WERI-Rb-1 (cell line): ENCODE measurements around the gene MED25.

Source experiments
- DNase-seq: peaks from one replicate; pipeline ENCODE4 v3.0.0-alpha.2; 2020
- H3K27ac ChIP-seq: fragments of 250-450 bp; sonication (Bioruptor Pico); 2 replicates; pipeline ENCODE4 v1.5.1; 2020; ENCODE audit warnings: mild to moderate bottlenecking, moderate library complexity
- H3K27me3 ChIP-seq: fragments of 250-450 bp; sonication (Bioruptor Pico); 2 replicates; pipeline ENCODE4 v1.5.1; 2021; ENCODE audit warnings: mild to moderate bottlenecking, low read depth, moderate library complexity; ENCODE audit not compliant: insufficient read depth, severe bottlenecking
- H3K36me3 ChIP-seq: fragments of 250-450 bp; sonication (Bioruptor Pico); 2 replicates; pipeline ENCODE4 v1.5.1; 2020; ENCODE audit warnings: mild to moderate bottlenecking, moderate library complexity
- H3K4me3 ChIP-seq: 2 replicates; pipeline ENCODE4 v1.5.1; 2011; ENCODE audit warnings: low read depth, mild to moderate bottlenecking, control low read depth, low read length
- H3K9me3 ChIP-seq: fragments of 250-450 bp; sonication (Bioruptor Pico); 2 replicates; pipeline ENCODE4 v1.5.1; 2021; ENCODE audit warnings: mild to moderate bottlenecking, moderate library complexity; ENCODE audit not compliant: severe bottlenecking
- CTCF ChIP-seq: IDR thresholded peaks from 2 replicates; pipeline ENCODE4 v1.5.1; 2011; ENCODE audit warnings: low read depth, mild to moderate bottlenecking, control low read depth, inconsistent platforms, low read length

The MED25 gene

GRCh38 chr19:49837009-49837310 lies 18.9 kb downstream of the MED25 start:
- no peak overlapping the region for H3K4me3 ChIP-seq
- H3K9me3 ChIP-seq: no peaks in the 10 kb centered on the region
- TF ChIP-seq CTCF: no peak
- H3K27ac ChIP-seq: no peak overlapping the region
- no peak for DNase-seq
- H3K36me3 ChIP-seq: peaks cover 90% of the 10 kb centered on the region
- no peaks in the 10 kb centered on the region for H3K27me3 ChIP-seq

GRCh38 chr19:49837425-49837824 lies 19.3 kb downstream of the MED25 start:
- no peak overlapping the region for H3K4me3 ChIP-seq
- H3K27me3 ChIP-seq: no peaks in the 10 kb centered on the region
- peaks cover 85% of the 10 kb centered on the region for H3K36me3 ChIP-seq
- TF ChIP-seq CTCF: no peak
- DNase-seq: no peak
- H3K27ac ChIP-seq: no peak overlapping the region
- no peaks in the 10 kb centered on the region for H3K9me3 ChIP-seq

- no peak for DNase-seq
- TF ChIP-seq CTCF: no peak
- Histone ChIP-seq H3K27ac (no peak overlapping the region), H3K27me3 (no peaks in the 10 kb centered on the region), H3K4me3 (no peak overlapping the region), H3K9me3 (no peaks in the 10 kb centered on the region), H3K36me3 (peaks cover 69% of the 10 kb centered on the region)
Measured at GRCh38 chr19:49838885-49839588, 20.9 kb downstream of the MED25 start.

- Histone ChIP-seq H3K9me3 (no peaks in the 10 kb centered on the region), H3K27ac (no peak overlapping the region), H3K36me3 (peaks cover 62% of the 10 kb centered on the region), H3K27me3 (no peaks in the 10 kb centered on the region), H3K4me3 (no peak overlapping the region)
- no peak for TF ChIP-seq CTCF
- no peak for DNase-seq
Measured at GRCh38 chr19:49839713-49840112, 21.6 kb downstream of the MED25 start.

GRCh38 chr19:49840321-49840720 lies 22.2 kb downstream of the MED25 start:
- no peak overlapping the region for H3K4me3 ChIP-seq
- no peaks in the 10 kb centered on the region for H3K9me3 ChIP-seq
- no peaks in the 10 kb centered on the region for H3K27me3 ChIP-seq
- TF ChIP-seq CTCF: no peak
- H3K27ac ChIP-seq: no peak overlapping the region
- DNase-seq: no peak
- peaks cover 56% of the 10 kb centered on the region for H3K36me3 ChIP-seq

- no peak overlapping the region for H3K27ac ChIP-seq
- DNase-seq: no peak
- H3K9me3 ChIP-seq: no peaks in the 10 kb centered on the region
- H3K36me3 ChIP-seq: peaks cover 53% of the 10 kb centered on the region
- H3K27me3 ChIP-seq: no peaks in the 10 kb centered on the region
- no peak for TF ChIP-seq CTCF
- no peak overlapping the region for H3K4me3 ChIP-seq
Measured at GRCh38 chr19:49840736-49841249, 22.7 kb downstream of the MED25 start.
